Parathyroid adenoma (tissue), 2 donors: Measurements from ENCODE around the gene GAGE10.

Experiments used
- H2AFZ ChIP-seq: fragments of 300-600 bp; sonication (generic); one replicate; pipeline ENCODE4 v1.7.0; 2017; ENCODE audit warnings: antibody characterized with exemption, mild to moderate bottlenecking
- H3K27ac ChIP-seq: fragments of 300-600 bp; sonication (generic); one replicate; pipeline ENCODE4 v1.7.0; 2017
- H3K27me3 ChIP-seq: fragments of 300-600 bp; sonication (generic); one replicate; pipeline ENCODE4 v1.7.0; 2017; ENCODE audit warnings: low read length; ENCODE audit not compliant: control insufficient read depth, insufficient read depth
- H3K36me3 ChIP-seq: fragments of 300-600 bp; sonication (generic); one replicate; pipeline ENCODE4 v1.7.0; 2017; ENCODE audit warnings: low read length; ENCODE audit not compliant: control insufficient read depth, insufficient read depth
- H3K4me1 ChIP-seq: fragments of 300-600 bp; sonication (generic); one replicate; pipeline ENCODE4 v1.7.0; 2017; ENCODE audit warnings: control low read depth
- H3K4me2 ChIP-seq: fragments of 300-600 bp; sonication (generic); one replicate; pipeline ENCODE4 v1.7.0; 2017; ENCODE audit warnings: low read length
- H3K4me3 ChIP-seq: fragments of 300-600 bp; sonication (generic); one replicate; pipeline ENCODE4 v1.7.0; 2017; ENCODE audit warnings: low read depth, low read length
- H3K79me2 ChIP-seq: fragments of 300-600 bp; sonication (generic); one replicate; pipeline ENCODE4 v1.7.0; 2017; ENCODE audit warnings: control low read depth
- H3K9ac ChIP-seq: fragments of 300-600 bp; sonication (generic); one replicate; pipeline ENCODE4 v1.7.0; 2017; ENCODE audit warnings: mild to moderate bottlenecking
- H3K9me3 ChIP-seq: fragments of 300-600 bp; sonication (generic); one replicate; pipeline ENCODE4 v1.7.0; 2017; ENCODE audit warnings: low read length; ENCODE audit not compliant: control insufficient read depth
- CTCF ChIP-seq: fragments of 300-600 bp; sonication (generic); IDR thresholded peaks from one replicate; pipeline ENCODE4 v1.7.0; 2017; ENCODE audit warnings: antibody characterized with exemption, mild to moderate bottlenecking
- donor health status: primary hyperparathyroidism.

GAGE10 gene

DNA sequence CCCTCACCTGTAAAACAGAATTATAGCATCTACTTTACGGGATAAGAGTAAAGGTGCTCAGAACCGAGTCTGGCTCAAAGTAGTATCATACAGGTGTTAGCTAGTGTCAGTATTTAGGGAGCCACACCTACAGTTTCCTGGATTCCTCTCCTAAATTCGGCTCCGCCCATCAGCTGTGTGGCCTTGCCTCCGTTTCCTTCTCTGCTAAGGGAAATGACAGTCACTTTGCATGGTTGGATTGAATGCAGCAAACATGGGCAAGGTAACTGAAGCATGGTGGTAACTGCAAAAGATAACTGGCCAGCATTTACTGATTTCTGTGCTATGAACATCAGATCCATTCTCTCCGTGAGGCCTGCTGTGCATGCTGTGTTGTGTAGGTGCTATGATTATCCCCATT lies 31.0 kb upstream of the GAGE10 start:
- Histone ChIP-seq H2AFZ (no peak overlapping the region), H3K4me1 (peaks cover 24% of the 10 kb centered on the region), H3K9ac (no peak overlapping the region), H3K36me3 (no peaks in the 10 kb centered on the region), H3K4me2 (peak overlapping the region; percentile 69), H3K27me3 (no peaks in the 10 kb centered on the region), H3K4me3 (no peak overlapping the region), H3K79me2 (no peaks in the 10 kb centered on the region), H3K9me3 (no peaks in the 10 kb centered on the region), H3K27ac (no peak overlapping the region)
- no peak for TF ChIP-seq CTCF

DNA sequence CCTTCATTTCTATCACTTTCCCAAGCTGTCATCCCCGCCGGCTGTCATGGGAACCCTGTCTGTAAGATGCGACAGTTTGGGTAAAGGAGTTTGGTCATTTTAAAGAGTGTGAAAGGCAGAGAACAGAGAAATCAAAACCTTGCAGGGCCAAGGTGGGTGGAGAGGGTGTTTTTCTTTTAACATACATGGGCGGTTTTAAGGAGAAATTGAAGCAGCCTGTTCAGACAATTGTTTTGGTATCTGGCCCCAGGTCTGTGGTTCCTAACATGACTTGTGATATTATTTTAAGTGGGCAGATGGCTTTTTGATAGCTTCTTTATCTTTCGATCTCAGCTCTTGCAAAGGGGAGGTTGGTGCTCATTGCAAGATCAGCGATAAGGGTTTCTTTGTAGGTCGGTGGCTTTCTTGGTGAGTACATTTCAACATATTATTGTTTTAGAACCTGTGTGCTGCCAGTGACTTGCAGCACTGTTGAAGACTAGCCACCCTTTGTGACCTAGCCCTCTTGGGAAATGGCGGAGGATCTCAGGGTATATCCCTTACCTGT lies 30.2 kb upstream of the GAGE10 start:
- H3K36me3 ChIP-seq = no peaks in the 10 kb centered on the region
- TF ChIP-seq CTCF = no peak
- no peaks in the 10 kb centered on the region for H3K27me3 ChIP-seq
- peak overlapping the region; percentile 35 for H3K4me2 ChIP-seq
- H3K79me2 ChIP-seq = no peaks in the 10 kb centered on the region
- no peak overlapping the region for H3K9ac ChIP-seq
- H2AFZ ChIP-seq = no peak overlapping the region
- H3K9me3 ChIP-seq = no peaks in the 10 kb centered on the region
- peaks cover 24% of the 10 kb centered on the region for H3K4me1 ChIP-seq
- H3K27ac ChIP-seq = peak overlapping the region; percentile 40
- no peak overlapping the region for H3K4me3 ChIP-seq

DNA sequence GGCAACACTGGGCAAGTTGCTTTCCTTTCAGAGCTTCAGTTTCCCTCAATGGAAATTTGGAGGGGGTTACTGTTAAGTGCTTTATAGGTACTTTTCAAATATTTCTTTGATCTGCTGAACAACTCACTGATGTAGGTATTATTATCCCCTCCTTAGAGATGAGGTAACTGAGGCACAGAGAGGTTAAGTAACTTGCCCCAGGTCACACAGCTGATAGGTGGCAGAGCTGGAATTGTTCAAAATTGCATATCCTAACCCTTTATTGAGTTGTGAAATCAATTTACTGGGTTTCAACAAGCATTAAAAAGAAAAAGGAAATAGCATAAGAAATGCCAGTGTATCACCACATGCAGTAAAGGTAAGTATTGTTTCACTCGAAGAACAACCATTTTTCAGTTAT lies 27.2 kb upstream of the GAGE10 start:
- no peak for TF ChIP-seq CTCF

GRCh38 chrX:49276671-49277534 lies 26.5 kb upstream of the GAGE10 start:
- Histone ChIP-seq H3K27me3 (no peaks in the 10 kb centered on the region), H3K4me3 (peak overlapping the region; percentile 11), H3K9ac (no peak overlapping the region), H3K4me1 (peaks cover 15% of the 10 kb centered on the region), H3K79me2 (no peaks in the 10 kb centered on the region), H2AFZ (peak overlapping the region; percentile 41), H3K4me2 (no peak overlapping the region), H3K36me3 (no peaks in the 10 kb centered on the region), H3K27ac (no peak overlapping the region), H3K9me3 (no peaks in the 10 kb centered on the region)
- TF ChIP-seq CTCF = no peak

More for the DNA sequence above, 27.2 kb upstream of the GAGE10 start:
- no peak overlapping the region for H3K9ac ChIP-seq
- no peaks in the 10 kb centered on the region for H3K79me2 ChIP-seq
- H3K27me3 ChIP-seq = no peaks in the 10 kb centered on the region
- no peak overlapping the region for H3K4me2 ChIP-seq
- no peaks in the 10 kb centered on the region for H3K9me3 ChIP-seq
- H2AFZ ChIP-seq = no peak overlapping the region
- no peak overlapping the region for H3K27ac ChIP-seq
- no peak overlapping the region for H3K4me3 ChIP-seq
- no peaks in the 10 kb centered on the region for H3K36me3 ChIP-seq
- peaks cover 18% of the 10 kb centered on the region for H3K4me1 ChIP-seq

DNA sequence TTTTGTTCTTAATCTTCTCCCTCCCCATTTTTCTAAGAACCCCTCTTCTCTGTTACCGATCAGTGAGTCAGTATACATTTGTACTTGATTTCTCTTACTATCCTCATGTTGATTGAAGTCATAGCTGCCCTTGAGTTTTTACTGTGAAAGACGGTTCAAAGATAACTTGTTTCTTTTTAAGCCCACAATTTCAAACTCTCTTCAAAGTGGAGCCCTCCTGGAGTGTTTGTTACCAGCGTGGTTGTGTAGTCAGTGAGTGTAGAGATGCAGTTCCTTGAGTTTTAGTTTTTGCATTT lies 26.0 kb upstream of the GAGE10 start:
- peaks cover 10% of the 10 kb centered on the region for H3K4me1 ChIP-seq
- no peaks in the 10 kb centered on the region for H3K9me3 ChIP-seq
- no peak overlapping the region for H3K27ac ChIP-seq

More for the DNA sequence above, 26.0 kb upstream of the GAGE10 start:
- H3K27me3 ChIP-seq = no peaks in the 10 kb centered on the region
- peak overlapping the region; percentile 11 for H3K4me3 ChIP-seq
- no peaks in the 10 kb centered on the region for H3K79me2 ChIP-seq
- no peak overlapping the region for H3K9ac ChIP-seq
- no peak overlapping the region for H2AFZ ChIP-seq
- no peaks in the 10 kb centered on the region for H3K36me3 ChIP-seq
- H3K4me2 ChIP-seq = no peak overlapping the region
- no peak for TF ChIP-seq CTCF
